HG03196 (cell line): ENCODE measurements around the gene ITGB5.

Source experiments
- ATAC-seq: cut with Tn5 transposase; IDR thresholded peaks from one replicate; pipeline ENCODE4 v1.9.1; 2021; ENCODE audit not compliant: unreplicated experiment

Gene ITGB5

DNA sequence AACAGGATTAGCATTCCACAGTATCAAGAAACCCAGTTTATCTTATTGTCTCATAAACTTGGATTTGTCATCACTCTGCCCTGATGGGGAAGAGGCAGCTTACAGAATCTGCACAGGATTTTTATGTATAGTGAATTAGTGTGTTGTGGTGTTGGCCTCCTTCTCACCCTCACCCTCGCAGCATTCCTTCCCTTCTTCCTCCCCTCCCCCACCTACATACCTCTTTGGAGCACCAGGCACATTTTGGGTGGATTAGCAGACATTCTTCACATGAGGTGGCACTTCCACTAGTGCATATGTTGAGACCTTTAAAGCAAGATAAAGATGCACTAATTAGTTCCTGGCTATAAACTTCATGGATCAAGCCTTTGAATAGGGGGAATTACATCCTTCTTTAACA, 13.9 kb downstream of the ITGB5 start:
- no peak for ATAC-seq

- no peak for ATAC-seq
These were observed 19.7 kb downstream of the ITGB5 start for GRCh38 chr3:124867511-124867910.

GRCh38 chr3:124862006-124862405, 25.2 kb downstream of the ITGB5 start:
- ATAC-seq = no peak

DNA sequence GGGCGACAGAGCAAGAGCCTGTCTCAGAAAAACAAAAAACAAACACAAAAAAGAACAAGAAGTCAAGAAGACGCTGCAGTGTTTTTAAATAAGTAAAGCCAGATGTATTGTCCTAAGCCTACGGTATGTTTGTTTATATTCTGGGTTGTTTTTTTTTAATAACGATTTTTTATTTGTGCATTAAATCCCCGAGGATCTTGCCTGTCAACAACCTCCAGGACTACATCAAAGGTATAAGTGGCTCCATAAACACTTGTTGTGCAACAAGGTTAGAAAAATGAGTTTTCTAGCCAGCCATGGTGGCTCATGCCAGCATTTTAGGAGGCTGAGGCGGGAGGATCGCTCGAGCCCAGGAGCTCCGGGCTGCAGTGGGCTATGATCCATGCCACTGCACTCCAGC, 26.1 kb downstream of the ITGB5 start:
- no peak for ATAC-seq

DNA sequence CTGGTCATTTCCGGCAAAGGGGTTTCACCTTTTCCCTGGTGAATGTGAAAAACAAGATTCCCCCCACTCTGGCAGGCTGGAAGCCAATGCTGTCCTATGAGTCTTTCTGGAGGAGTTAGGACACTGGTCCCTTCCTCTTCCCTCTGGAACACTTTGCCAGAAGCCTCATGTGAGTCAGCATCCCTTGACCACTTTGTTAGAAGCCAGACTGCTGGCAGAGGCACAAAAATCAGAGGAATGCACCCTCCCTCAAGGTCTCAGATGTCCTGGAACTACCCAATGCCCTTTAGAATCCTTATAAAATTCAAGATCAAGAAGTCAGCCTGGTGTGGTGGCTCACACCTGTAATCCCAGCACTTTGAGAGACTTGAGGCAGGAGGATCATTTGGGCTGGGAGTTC, 26.6 kb downstream of the ITGB5 start:
- ATAC-seq = no peak

DNA sequence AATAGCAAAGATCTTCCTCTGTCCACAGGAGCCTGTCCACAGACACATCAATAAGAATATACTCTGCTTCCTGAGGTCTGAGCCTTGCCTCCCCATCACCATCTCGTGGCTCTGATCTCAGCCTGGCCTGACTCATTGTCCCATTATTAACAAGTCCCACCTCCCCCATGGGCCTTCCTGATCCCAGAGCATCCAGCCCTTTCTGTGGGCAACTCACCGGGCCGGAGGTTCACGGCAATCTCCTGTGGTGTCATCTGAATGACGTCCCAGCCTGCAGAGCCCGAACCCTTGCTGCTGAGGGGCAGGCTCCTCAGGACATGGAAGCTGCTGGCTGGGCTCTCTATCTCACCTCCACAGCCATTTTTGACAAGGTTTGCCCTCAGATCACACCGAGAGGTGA, 28.1 kb downstream of the ITGB5 start:
- no peak for ATAC-seq

- no peak for ATAC-seq
These were observed 28.9 kb downstream of the ITGB5 start for GRCh38 chr3:124858275-124858674.

GRCh38 chr3:124856677-124857076, 30.5 kb downstream of the ITGB5 start:
- no peak for ATAC-seq

- ATAC-seq = no peak
These were observed 33.2 kb downstream of the ITGB5 start for GRCh38 chr3:124854009-124854408.

DNA sequence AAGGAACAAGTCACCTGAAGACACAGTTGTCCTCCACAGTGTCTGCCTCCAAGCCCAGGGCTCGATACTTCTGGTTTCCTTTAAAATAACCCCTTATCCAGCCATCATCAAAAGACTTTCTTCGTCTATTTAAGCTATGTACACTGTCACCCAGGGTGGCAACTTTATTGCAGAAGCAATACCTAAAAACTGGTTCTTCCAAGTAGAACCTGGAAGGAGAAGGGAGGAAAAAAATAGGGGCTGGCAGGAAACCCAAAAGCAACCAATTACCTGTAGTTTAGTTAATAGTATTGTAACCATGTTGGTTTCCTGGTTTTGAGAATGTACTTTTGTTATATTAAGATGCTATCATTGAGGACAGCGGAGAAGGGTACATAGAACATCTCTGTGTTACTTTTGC, 33.7 kb downstream of the ITGB5 start:
- ATAC-seq = no peak

DNA sequence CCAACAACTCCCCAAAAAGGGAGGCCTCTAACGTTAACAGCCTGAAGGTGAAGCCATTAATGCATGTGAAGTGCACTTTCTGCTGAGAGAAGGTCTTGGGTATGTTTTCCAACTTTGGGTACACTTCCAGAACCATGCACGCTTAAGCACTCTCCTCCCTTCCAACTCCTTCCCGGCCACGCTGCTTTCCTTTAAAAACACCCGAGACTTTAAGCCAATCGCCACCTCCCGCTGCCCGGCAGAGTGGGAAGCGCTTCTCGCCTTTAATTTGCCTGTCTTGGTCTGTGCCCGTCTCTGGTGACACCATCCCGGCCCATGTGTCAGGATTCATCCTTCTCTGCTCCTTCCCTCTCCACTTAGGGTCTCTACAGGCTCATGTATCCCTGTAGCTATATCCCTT, 35.3 kb downstream of the ITGB5 start:
- ATAC-seq = no peak

GRCh38 chr3:124851136-124851535, 36.0 kb downstream of the ITGB5 start:
- no peak for ATAC-seq

- no peak for ATAC-seq
These were observed 36.5 kb downstream of the ITGB5 start for GRCh38 chr3:124850633-124851032.

GRCh38 chr3:124850212-124850611, 37.0 kb downstream of the ITGB5 start:
- no peak for ATAC-seq

DNA sequence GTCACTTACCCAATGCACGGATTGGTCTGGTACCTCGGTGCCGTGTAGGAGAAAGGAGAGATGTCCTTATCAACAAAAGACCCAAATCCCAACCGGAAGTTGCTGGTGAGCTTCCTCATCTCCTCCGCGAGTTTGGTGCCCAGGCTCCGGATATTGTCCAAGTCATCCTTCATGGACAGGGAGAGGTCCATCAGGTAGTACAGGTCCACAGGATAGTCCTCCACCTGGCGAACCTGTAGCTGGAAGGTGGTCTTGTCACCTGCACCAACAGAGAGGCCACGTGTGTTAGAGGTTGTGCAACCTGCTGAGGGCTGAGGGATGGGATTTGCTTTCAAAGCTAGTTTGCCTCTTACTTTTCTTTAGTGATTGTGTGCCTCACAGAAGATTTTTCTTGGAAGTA, 38.9 kb downstream of the ITGB5 start:
- ATAC-seq = no peak

DNA sequence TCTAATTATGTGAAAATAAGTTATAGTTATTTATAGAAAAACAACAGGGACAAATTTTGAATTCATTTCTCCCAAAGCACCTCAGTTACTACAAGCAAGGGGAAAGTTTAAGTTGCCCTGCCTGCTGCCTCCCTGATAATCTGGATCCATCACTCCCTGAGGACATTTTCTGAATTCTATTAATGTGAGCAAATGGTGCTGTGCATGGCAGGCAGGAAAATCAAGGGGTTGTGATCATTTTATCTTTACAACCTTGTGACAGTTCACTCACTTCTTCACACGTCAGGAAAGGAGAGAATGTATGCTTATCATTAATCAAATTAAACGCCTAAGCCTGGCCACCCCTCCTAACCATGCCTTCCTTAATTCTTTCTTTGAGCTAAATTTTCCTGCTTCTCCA, 39.3 kb downstream of the ITGB5 start:
- no peak for ATAC-seq

DNA sequence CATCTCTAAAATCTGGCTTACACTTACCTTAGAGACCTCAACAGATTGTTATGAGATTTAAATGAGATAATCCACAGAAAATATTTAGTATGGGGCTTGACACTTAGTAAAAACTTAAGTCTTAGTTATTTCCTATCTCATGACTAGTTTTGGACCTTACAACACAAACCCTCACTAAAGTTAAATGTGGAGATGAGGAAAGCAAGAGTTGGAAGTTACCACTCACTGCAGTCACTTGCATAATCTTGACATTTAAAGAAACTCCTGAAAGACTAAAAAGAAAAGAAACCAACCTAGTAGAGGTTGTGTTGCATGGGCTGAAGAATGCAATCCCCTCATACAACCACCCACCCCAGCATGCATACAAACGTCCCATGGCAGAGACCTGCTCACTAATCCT, 40.1 kb downstream of the ITGB5 start:
- ATAC-seq = no peak

DNA sequence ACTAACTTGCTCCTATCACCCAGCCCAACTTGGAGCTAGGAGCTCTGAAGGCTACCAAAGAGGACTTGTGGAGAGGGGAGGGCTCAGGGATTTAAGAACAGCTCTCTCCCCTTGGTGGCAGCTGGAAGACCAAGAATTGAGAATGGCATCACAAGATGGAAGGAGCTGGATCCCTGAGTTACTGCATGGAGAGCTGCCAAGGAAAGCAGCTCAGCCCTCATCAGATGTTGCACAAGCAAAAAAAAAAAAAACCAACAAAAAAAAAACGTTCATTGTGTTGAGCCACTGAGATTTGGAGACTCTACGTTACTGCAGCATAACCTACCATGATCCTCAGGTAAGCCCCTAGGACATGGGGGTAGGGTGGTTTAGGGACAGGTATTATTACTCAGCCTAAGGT, 41.0 kb downstream of the ITGB5 start:
- no peak for ATAC-seq

DNA sequence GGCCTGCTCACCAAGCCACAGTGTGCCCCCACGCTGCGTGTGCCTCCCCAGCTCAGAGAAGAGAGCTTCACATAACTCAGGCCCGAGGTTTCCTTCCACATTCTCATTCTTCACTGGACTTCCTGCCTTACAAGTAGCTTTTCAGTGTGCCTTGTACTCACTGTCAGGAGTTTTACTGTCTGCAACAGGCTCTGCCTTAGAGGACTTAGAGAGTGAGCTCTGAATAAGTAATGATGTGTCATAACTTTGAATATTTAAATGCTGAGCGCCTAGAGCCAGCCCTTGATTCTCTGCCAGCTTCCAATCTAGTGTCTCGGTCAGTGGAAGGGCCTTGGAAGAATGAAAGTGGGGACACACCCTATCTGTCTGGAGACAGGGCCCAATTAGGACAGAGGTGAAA, 41.8 kb downstream of the ITGB5 start:
- ATAC-seq = no peak

GRCh38 chr3:124843506-124844177, 43.5 kb downstream of the ITGB5 start:
- ATAC-seq = no peak

- no peak for ATAC-seq
These were observed 44.1 kb downstream of the ITGB5 start for GRCh38 chr3:124843047-124843446.

GRCh38 chr3:124841517-124841916, 45.6 kb downstream of the ITGB5 start:
- ATAC-seq = no peak

DNA sequence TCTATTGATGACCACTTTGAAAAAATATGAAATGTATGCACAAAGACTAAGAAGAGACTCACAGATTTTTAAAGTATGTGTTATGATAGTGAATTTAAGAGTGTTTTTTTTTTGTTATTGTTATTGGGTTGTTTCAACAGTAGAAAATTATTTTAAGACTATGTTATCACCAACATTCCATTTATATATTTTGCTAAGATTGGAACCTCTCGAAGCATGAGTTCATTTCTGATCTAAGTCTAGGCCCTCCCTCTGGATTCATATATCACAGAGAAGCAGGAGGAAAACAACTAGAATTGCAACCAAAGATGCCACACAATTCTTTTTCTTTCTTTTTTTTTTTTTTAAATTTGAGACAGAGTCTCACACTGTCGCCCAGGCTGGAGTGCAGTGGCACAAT, 46.8 kb downstream of the ITGB5 start:
- no peak for ATAC-seq

DNA sequence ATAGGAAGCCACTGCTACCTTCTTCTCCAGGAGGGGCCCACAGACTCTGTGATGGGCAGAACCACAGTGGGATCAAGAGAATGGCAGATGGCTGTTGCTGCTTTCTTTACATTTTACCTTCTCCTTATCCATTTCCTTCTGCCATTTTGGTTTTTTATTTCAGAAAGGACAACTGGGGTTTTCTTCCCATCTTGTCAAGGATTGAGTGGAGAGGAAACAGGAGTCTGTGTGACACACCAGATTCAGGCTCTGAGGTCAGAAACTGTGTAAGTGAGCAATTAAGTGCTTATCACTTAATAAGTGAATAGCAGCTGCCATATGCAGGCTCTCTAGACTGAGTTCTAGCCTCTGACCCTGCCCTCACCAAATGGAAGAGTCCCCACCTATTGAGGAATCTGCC, 47.3 kb downstream of the ITGB5 start:
- no peak for ATAC-seq
